ENCODE results near the gene LBHD2. TPM values are rescaled to one million over a fixed set of nuclear protein-coding genes. Genes with fewer than 3 reads are reported as not detected.

LBHD2 gene
- total and polyA plus RNA-seq, 2 of the 8 experiments (the other 6 are each of a cell fraction or from before 2014, with no cell fraction given), result not detected

- H3K27ac ChIP-seq (ENCODE audit: low read depth, low read length), result no peak overlapping the region
- no CpG with 5 or more reads among the region's 2 CpGs for WGBS, 2 experiments (ENCODE audit: extremely low coverage in 1 of 2, insufficient coverage in 1 of 2, insufficient read length in 1 of 2, insufficient replicate concordance in 2 of 2, low coverage in 1 of 2, low lambda C conversion rate in 2 of 2, missing lambda C conversion rate in 1 of 2)
Observed at GRCh38 chr14:103134405-103134804, 50.4 kb downstream of the LBHD2 start.

More at GRCh38 chr14:103134405-103134804, 50.4 kb downstream of the LBHD2 start:
- H3K36me3 ChIP-seq (ENCODE audit: control insufficient read depth in 2 of 4, insufficient read depth in 4 of 4, low read length in 3 of 4), result peaks cover 3 to 14% (median 7%) of the 10 kb centered on the region in 4 experiments; a peak in 6 of 8 replicates
- H2BK15ac ChIP-seq (ENCODE audit: low read length), result no peak overlapping the region
- CTCF ChIA-PET (ENCODE audit: partially characterized antibody), result interaction anchor here (1.1 to 10.5 kb wide), 7 partner anchors 8 to 157 kb away, joined by 4 to 147 read pairs (median 15); partner anchors contain the start of gene TNFAIP2
- H2AK5ac ChIP-seq (ENCODE audit: low read depth, low read length), result no peak overlapping the region
- peaks cover 0 to 11% (median 6%) of the 10 kb centered on the region in 4 experiments; a peak in 6 of 7 replicates for H3K4me1 ChIP-seq (replicated peaks in 1 of 4; ENCODE audit: control insufficient read depth in 3 of 4, insufficient read depth in 4 of 4, low read length in 3 of 4)
- no peaks in the 10 kb centered on the region for H3K79me2 ChIP-seq (ENCODE audit: control insufficient read depth in 1 of 2, insufficient read depth in 2 of 2, low read length in 2 of 2)
- FAIRE-seq (no peak), DNase-seq (ENCODE audit: low read depth in 1 of 2, low spot score in 2 of 2) (no peak)
- no peak overlapping the region for H2AFZ ChIP-seq (ENCODE audit: low read length)
- H3K56ac ChIP-seq (replicated peaks; ENCODE audit: insufficient read length, low read depth, low read length), result no peak overlapping the region
- no peak for TF ChIP-seq ATF3 (IDR thresholded peaks at IDR 0.05; ENCODE audit: insufficient read depth, low read depth, low read length)
- no peak overlapping the region for H2BK12ac ChIP-seq (ENCODE audit: low read depth, low read length)
- H3K4me3 ChIP-seq (ENCODE audit: extremely low read depth in 1 of 4, insufficient read depth in 2 of 4, low read depth in 3 of 4, low read length in 4 of 4), result no peak overlapping the region
- H3K4ac ChIP-seq (replicated peaks; ENCODE audit: insufficient read length, low read depth, low read length), result no peak overlapping the region
- no peak overlapping the region for H4K5ac ChIP-seq (ENCODE audit: insufficient read length, low read depth, low read length)
- no peak overlapping the region for H4K8ac ChIP-seq (ENCODE audit: extremely low read depth, insufficient read depth, low read length)
- H3K79me1 ChIP-seq (ENCODE audit: low read depth, low read length), result no peaks in the 10 kb centered on the region
- POLR2A ChIA-PET (ENCODE audit: partially characterized antibody), result interaction anchor here (1.1 kb wide), 1 partner anchor 29 kb away, joined by 3 read pairs; no protein-coding TSS in a partner anchor
- H3K9ac ChIP-seq (replicated peaks in 1 of 4; ENCODE audit: extremely low read depth in 1 of 4, low read depth in 3 of 4, low read length in 3 of 4), result no peak overlapping the region
- no peak overlapping the region for H2BK5ac ChIP-seq (ENCODE audit: low read depth, low read length)
- H3K18ac ChIP-seq (ENCODE audit: extremely low read depth, low read length), result no peak overlapping the region
- H4K91ac ChIP-seq (replicated peaks; ENCODE audit: insufficient read length, low read length), result no peak overlapping the region
- H2BK120ac ChIP-seq (replicated peaks; ENCODE audit: low read depth, low read length), result no peak overlapping the region
- H3K4me2 ChIP-seq (ENCODE audit: insufficient read depth in 1 of 2, low read depth in 2 of 2, low read length in 2 of 2), result no peak overlapping the region
- no peaks in the 10 kb centered on the region for H3K9me3 ChIP-seq (ENCODE audit: insufficient read depth in 2 of 2, low read depth in 1 of 2, low read length in 1 of 2)
- no peak overlapping the region for H2BK20ac ChIP-seq (ENCODE audit: low read length)
- H4K20me1 ChIP-seq (replicated peaks in 1 of 2; ENCODE audit: control insufficient read depth in 1 of 2, insufficient read depth in 2 of 2, low read length in 2 of 2), result peaks cover 0 to 6% of the 10 kb centered on the region in 2 experiments
- peaks cover 0 to 16% (median 8%) of the 10 kb centered on the region in 4 experiments; a peak in 4 of 7 replicates for H3K27me3 ChIP-seq (replicated peaks in 1 of 4; ENCODE audit: control insufficient read depth in 3 of 4, extremely low read depth in 1 of 4, insufficient read depth in 3 of 4, low read length in 3 of 4)
- H3K23me2 ChIP-seq (ENCODE audit: low read depth, low read length), result peaks cover 13% of the 10 kb centered on the region; the same call in 1 of the 2 replicates
- H3K14ac ChIP-seq (ENCODE audit: insufficient read length), result no peak overlapping the region
- no peak overlapping the region for H3K23ac ChIP-seq (ENCODE audit: insufficient read length)
